CD4-positive, alpha-beta T cell treated with Interleukin-10 for 1 hour (primary cell): Measurements from ENCODE around the gene SKIL.
"Not testable (repeated sequence)": the region's sequence is repeated elsewhere in the genome, so short reads cannot be mapped to it uniquely, and the experiment has no call there.

Experiments used
- DNase-seq: peaks from one replicate; pipeline ENCODE4 v3.0.0-alpha.2; 2020

Gene SKIL, protein sequence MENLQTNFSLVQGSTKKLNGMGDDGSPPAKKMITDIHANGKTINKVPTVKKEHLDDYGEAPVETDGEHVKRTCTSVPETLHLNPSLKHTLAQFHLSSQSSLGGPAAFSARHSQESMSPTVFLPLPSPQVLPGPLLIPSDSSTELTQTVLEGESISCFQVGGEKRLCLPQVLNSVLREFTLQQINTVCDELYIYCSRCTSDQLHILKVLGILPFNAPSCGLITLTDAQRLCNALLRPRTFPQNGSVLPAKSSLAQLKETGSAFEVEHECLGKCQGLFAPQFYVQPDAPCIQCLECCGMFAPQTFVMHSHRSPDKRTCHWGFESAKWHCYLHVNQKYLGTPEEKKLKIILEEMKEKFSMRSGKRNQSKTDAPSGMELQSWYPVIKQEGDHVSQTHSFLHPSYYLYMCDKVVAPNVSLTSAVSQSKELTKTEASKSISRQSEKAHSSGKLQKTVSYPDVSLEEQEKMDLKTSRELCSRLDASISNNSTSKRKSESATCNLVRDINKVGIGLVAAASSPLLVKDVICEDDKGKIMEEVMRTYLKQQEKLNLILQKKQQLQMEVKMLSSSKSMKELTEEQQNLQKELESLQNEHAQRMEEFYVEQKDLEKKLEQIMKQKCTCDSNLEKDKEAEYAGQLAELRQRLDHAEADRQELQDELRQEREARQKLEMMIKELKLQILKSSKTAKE

DNA sequence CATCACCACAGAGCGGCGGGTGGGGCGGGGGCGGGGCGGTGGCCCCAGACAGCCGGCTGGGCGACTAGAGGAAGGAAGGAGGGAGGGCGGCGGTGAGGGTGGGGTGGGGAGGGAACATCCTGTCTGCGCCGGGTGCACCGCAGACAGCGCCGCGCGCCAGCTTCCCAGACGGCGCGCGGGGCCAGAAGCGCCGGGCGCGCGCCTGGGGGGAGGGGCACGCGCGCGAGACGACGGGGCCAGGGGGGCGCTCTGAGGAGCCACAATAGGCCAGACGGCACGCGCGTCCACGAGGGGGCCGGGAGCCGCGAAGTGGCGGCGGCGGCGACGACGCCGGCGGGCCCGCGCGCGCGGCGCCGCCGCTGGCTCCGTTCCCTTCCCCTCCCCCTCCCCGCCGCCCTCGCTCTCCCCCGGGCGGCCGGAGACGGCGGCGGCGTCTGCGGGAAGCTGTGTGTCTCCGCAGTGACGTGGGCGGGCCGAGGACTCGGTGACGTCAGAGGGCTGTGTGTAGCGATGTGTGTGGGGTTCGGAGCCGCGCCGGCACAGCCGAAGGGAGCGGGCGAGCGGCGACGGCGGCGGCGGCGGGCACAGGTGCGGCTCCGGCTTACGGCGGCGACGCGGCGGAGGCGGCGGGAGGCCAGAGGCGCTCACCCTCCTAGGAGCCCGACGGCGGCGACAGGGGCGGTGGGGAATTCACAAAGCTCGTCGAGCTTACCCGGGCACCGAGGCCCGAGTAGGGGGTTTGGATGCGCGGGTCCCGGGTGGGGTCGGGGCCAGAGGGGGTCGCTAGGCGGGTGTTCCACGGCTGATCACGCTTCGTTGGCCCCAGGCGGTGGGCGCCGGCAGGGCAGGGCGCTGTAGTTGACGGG lies at the start of gene SKIL:
Gene SKIL (plus strand): TSS at position 540 of the 866 bp plus-strand sequence. CDS start 2,617 bp downstream, outside the sequence.
- DNase-seq = peak; percentile 98

DNA sequence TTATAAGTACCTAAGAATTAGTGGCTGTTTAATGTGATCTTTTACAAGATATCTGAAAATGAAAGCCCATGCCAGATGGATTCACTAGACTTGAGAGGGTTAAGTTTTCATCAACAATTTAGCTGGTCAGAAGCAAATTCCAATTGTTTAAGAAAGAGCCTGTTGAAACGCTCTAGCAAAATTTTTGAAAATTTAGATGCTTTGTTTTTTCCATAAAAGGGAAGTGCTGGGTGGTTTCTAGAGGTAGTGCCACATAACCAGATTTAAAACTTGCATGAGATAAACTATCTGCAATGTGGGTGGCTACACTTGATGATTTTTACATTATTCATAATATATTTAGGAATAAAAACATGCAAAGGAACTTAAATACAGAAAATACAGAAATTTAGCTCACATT lies 48.5 kb upstream of the SKIL start:
- DNase-seq = no peak

DNA sequence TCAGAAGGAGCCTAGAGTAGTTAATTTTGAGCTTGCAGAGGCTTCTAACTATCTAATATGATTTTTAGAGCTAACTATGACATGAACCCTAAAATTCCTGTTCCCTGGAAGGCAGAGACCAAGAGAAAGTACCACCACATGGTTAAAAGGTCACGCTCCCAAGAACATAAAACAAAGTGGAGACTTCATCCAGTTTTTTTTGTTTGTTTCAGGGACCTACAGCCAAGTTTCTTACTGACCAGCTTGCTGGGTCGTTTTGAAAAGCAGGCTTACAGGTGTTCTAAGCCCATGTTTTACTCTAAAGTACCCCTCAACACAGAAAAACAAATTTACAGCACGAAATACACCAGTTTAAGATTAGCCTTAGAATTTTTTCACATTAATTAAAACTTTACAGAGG lies 39.6 kb upstream of the SKIL start:
- DNase-seq = no peak

DNA sequence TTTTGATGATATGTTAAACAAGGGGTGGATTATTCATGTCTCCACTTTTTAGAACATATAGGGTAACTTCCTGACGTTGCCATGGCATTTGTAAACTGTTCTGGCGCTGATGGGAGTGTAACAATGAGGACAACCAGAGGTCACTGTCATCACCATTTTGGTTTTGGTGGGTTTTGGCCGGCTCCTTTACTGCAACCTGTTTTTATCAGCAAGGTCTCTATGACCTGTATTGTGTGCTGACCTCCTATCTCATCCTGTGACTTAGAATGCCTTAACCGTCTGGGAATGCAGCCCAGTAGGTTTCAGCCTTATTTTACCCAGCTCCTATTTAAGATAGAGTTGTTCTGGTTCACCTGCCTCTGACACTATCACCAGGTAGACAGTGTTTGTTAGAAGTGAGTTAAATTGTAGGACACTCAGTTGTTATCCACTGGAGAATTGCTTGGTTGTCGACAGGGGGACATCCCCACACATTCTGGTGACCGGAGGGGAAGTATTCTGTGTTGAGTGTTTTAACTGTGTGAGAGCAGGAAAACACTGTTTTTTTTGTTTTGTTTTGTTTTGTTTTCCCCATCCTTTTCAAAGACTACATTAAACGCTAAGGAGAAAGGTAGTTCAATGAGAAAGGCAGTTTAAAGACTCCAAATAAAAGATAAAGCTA lies 36.9 kb upstream of the SKIL start:
- no peak for DNase-seq

DNA sequence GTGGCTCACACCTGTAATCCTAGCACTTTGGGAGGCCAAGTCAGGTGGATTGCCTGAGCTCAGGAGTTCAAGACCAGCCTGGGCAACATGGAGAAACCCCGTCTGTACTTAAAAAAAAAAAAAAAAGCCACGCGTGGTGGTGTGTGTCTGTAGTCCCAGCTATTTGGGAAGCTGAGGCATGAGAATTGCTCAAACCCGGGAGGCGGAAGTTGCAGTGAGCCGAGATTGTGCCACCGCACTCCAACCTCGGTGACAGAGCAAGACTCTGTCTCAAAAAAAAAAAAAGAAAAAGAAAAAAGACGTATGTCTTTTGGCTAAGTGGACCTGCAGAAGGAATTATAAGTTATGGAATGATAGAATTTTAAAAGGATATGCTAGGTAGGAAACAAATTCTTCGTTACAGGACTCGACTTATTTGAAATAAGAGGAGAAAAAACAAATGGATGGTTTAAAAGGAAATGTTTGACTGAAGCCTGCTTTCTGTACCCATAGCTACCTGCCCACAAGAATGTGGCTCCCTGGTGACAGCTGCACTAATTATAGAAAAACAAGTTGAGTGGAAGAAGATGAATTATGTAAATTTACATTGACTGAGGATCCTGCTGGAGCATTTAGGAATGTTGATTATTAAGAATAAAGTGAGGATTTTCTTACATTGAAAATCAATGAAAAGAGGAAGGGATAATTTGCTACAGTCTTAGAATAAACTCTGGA lies 36.0 kb upstream of the SKIL start:
- no peak for DNase-seq

DNA sequence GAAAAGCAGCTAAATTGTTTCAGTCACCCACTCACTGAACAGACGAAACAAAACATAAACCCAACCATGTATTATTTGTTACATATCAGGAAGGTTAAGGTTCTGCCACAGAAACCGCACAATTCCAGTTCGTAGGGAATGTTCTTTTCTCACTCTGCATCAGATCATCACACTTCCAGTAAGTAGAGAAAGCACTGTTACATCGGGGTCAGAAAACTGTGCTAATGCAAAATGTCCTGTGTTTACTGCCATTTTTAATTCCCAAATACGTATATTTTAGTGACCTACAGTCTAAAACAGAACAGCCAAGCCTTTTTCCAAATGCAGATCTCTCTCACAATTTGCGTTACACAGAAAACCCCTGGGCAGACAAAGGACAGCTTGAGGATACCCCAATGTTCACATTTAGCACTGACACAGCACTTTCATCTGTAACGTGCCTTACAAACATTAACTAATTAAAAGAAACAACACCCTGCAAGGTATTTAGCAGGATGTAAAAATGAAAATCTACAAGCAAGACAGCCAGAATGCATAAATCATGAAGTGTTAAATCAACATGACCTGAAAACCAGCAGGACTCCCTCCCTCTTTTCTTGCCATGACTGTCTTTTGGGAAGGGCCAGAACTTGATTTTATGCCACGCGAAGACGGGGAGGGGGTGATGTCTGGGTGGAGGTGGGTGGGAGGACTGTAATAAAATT lies 34.8 kb upstream of the SKIL start:
- DNase-seq = no peak

DNA sequence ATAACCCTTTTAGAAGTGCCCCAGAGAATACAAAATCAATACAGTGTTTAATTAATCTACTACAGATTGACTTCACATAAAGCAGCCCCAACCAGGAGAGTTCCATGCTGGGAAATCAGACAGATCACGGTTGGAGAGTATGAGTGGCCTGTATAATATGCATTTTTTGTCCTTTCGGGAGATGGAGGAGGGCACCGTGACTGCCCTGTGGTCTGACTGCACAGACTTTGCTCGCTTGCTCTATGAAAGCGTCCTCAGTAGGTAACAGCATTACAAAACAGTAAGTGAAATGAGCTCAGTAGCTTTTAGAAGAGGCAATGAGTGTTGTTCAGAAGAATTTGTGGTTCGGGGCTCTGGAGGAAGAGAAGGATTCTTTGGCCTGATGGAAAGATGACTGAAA lies 34.2 kb upstream of the SKIL start:
- no peak for DNase-seq

DNA sequence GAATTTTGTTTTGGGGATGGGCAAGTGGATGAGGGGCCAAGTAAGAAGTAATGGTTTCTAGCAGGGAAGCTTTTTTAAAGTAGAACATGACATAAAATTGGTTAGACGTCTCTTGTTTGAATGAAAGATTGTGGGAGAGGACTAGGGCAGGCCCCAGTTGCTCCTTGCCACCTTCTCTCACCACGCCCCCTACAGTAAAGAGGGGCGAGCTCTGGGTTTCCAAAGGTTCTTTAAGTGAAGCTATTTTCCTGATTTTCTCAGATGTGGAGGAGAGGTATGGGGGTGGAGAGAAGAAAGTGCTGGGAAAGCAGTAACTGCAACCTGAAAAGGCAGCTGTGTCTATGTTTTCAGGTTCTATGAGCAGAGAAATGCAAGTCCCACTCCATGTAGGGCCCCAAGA lies 32.6 kb upstream of the SKIL start:
- no peak for DNase-seq

DNA sequence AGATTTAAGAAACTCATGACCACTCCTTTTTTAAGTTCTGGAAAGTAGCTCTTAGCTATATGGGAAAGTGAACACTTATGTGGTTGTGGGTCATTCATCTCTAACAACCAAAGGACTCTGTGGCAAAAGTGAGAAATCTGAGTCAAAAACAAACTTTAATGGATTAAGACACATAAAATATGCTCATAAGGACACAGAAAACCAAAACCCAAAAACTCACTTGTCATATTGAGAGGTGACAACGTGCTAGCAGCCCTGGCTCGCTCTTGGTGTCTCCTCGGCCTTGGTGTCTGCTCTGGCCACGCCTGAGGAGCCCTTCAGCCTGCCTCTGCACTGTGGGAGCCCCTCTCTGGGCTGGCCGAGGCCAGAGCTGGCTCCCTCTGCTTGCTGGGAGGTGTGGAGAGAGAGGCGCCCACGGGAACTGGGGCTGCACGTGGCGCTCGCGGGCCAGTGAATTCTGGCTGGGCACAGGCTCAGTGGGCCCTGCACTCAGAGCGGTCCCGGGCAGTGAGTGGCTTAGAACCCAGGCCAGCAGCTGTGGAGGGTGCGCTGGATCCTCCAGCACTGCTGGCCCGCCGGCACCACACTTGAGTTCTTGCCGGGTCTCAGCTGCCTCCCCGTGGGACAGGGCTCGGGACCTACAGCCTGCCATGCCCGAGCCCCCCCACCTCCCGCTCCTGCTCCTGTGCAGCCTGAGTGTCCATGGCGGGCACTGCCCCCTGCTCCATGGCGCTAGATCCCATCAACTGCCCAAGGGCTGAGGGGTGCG lies 30.3 kb upstream of the SKIL start:
- no peak for DNase-seq

DNA sequence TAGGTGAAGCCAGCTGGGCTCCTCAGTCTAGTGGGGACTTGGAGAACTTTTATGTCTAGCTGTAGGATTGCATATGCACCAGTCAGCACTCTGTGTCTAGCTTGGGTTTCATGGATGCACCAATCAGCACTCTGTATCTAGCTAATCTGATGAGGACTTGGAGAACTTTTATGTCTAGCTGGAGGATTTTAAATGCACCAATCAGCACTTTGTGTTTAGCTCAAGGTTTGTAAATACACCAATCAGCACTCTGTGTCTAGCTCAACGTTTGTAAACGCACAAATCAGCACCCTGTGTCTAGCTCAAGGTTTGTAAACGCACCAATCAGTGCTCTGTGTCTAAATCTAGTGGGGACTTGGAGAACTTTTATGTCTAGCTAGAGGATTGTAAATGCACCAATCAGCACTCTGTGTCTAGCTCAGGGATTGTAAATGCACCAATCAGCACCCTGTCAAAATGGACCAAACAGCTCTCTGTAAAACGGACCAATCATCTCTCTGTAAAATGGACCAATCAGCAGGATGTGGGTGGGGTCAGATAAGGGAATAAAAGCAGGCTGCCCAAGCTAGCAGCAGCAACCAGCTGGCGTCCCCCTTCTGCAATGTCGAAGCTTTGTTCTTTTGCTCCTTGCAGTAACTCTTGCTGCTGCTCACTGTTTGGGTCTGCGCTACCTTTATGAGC lies 29.5 kb upstream of the SKIL start:
- not testable (repeated sequence) for DNase-seq

DNA sequence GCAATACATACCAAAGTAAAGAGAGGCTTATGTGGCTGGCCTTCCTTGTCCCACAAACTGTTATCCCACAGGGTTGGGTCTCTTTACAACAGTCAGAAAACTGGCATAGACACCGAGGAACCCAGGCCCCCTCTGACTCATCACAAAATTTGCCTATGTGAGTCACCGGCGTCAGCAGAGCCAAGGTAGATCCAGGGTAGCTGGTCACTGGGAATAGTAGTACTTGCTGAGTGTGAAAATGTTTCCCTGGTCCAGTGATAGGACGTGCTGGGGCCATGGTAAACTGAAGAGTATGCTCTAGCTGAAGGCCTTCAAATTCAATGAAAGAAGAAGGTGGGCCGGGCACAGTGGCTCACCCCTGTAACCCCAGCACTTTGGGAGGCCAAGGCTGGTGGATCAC lies 27.1 kb upstream of the SKIL start:
- DNase-seq = no peak

DNA sequence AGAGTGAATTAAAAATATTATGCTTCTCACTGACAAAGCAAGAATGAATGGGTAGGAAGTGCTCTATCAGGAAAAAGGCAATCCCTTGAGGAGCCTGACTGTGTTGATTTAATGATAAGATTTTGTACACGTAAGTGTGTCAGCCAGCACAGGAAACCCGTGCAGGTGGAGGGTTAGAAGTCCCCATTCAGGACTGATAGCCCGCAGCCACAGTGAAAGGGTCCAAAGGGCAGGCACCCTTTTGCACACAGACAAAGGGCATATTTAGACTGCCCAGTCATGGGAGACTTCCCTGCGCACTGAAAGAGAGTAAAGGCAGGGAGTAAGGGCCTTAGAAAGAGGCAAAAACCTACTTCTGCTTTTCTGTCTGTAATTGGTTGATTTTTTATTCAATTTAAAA lies 26.4 kb upstream of the SKIL start:
- DNase-seq = no peak

DNA sequence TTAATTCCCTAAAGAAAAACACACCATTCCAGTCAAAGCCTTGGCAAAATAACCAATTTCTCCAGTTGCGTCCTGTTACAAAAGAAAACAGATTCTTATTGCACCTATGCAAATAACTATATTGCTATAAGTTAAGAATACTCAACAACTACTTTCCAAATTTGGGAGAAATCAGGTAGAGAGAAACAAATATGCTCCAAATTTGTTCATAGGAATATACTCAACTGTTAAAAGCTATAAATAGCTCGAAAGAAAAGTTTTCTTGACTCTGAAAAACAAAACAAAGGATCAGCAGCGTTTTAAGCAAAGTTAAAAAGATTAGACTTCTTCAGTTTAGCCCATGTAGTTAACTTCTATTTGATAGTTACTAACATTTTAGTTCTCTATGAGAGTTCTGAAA lies 20.1 kb upstream of the SKIL start:
- DNase-seq = no peak

DNA sequence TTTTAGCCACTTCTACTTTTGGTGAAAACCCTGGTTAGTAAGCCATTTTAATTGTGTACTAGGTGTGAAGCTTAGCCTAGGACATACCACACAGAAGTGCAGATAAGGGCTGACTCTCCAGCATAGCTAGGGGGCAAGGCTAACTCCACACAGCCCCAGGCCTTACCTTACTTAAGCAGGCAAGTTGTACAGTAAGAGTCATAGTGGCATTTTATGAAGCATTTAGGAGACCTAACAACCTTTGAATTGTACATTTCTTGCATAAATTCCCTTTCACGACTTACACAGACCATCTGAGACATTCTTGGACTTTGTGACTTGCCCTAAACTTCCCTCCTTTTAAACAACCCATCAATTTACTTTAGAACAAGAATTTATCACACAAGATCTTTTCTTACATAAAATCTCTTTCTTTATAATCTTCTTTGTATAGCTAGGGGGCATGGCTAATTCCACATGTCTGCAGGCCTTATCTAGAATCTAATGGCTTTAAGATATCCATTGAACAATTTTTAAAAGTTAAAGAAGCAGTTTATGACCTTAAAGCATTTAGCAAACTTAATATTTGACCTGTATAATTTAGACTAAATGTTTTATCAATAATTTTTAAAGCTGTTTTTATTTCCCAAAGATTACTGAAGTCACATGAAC lies 18.7 kb upstream of the SKIL start:
- DNase-seq = no peak

DNA sequence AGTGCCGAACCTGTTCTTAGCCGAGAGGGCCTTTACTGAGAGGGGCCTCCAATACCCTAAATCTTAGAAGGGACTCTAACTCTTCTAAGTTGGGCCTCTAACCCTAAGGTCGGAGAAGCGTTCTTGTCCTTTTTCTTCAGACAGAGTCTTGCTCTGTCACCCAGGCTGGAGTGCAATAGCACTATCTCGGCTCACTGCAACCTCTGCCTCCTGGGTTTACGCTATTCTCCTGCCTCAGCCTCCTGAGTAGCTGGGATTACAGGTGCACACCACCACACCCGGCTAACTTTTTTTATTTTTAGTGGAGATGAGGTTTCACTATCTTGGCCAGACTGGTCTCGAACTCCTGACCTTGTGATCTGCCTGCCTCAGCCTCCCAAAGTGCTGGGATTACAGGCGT lies 15.2 kb upstream of the SKIL start:
- DNase-seq = not testable (repeated sequence)

DNA sequence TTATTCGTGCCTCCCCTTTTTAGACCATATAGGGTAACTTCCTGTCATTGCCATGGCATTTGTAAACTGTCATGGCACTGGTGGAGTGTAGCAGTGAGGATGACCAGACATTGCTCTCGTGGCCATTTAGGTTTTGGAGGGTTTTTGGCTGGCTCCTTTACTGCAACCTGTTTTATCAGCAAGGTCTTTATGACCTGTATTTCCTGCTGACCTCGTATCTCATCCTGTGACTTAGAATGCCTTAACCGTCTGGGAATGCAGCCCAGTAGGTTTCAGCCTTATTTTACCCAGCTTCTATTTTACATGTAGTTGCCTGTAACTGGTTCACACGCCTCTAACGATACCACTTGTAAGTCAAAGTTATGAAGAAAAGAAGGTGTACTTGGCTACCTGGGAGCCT lies 13.7 kb upstream of the SKIL start:
- DNase-seq = not testable (repeated sequence)

DNA sequence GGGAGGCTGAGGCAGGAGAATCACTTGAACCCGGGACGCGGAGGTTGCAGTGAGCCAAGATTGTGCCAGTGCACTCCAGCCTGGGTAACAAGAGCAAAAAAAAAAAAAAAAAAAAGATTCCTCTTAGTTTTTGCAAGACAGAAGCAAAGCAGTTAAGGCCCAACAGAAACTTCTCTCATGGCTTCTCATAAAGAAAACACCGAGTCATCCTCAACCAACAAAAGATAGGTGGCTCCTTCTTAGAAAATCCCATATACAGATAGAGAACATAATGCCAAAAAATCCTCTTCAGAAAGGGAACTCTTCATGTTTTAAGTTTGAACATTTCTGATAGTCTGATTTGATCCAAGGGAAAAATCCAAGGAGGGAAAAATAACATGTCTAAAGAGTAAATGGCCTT lies 12.5 kb upstream of the SKIL start:
- DNase-seq = no peak

DNA sequence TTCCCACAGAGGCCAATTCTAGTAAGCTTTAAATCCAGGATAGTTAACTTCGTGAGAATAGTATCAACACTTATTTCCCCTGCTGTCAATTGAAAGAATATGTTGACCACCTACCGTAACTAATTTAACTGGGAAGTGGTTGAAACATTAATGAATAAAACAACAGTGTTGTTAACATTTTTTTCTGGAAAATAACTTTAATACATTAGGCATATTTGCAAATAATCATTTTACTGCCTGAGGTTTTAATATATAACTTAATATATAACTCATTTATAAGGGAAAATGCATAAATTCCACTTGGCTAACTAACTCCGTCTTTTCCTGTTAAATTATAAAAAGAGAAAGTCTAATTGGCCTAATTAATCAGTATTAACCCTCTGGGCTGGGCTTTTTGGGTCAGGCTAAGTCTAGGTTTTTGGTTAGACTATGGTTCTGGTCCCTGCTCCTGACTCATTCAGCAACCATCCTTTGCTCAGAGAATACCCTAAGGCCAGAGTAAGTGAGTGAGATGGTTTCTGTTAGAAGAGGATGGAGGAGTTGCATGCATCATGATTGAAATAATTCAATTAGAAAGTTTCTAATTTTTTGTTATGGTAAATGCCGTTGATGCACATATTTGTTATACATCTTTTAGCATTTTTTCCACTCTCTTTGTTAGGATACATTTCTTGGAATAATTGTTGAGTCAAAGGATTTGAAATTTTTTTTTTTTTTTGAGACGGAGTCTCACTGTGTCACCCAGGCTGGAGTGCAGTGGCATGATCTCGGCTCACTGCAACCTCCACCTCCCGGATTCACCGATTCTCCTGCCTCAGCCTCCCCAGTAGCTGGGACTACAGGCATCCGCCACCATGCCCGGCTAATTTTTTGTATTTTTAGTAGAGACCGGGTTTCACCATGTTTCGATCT lies 10.8 kb upstream of the SKIL start:
- DNase-seq = no peak
